Sigmoid colon (tissue), 4 donors: ENCODE results near the gene FEM1A.

Experiments used
- CTCF ChIP-seq, 4 experiments: fragments of 450-650 bp in 3 of 4; fragments of 200-600 bp in 1 of 4; IDR thresholded peaks; one replicate each; pipeline ENCODE4 v1.5.1; 2016 to 2019; ENCODE audit warnings: antibody characterized with exemption in 4 of 4, mild to moderate bottlenecking in 3 of 4, moderate library complexity in 2 of 4
- POLR2AphosphoS5 ChIP-seq, 4 donors: sonication (generic); formaldehyde crosslinking; IDR thresholded peaks; one replicate each; pipeline ENCODE4 v1.6.1; 2017; ENCODE audit warnings: antibody characterized with exemption in 4 of 4

GRCh38 chr19:4760285-4760650 lies 31.3 kb upstream of the FEM1A start:
- TF ChIP-seq CTCF (IDR thresholded peaks at IDR 0.05) (no peak), POLR2AphosphoS5 (IDR thresholded peaks at IDR 0.05) (no peak)
